GF-D8 (cell line): ENCODE results near the gene SDC4.

ENCODE experiments used
- DNase-seq: peaks from one replicate; lab custom pipeline; 2025; lab: John Stamatoyannopoulos, UW

SDC4 gene

DNA sequence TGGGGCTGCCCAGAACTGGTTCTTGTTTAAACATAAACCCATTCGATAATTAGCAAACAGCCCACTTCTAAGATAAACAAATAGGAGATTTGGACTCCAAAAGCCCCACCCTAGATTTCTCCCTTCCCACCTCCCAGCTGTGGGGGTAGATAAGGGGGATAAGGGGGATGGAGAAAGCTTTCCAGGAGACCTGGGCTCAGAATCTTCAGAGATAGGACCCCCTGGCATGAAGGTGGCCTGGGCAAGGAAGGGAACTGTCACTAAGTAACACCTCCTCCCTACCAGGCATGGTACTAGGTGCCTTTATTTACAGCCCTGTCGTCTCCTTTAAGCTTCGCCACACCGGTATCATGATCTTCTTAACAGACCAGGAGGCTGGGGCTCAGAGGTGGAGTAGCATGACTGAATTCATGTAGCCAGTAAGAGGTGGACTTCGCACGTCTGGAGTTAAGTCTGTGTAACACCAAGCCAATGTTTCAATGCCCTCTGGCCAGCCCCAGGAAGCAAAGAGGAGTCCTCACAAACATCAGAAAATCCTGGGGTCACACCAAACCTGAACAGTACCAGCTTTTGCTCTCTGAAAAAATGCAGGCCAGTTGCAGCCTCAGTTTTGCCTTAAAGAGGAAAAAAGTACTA is 4.6 kb downstream of the SDC4 start:
- no peak for DNase-seq

DNA sequence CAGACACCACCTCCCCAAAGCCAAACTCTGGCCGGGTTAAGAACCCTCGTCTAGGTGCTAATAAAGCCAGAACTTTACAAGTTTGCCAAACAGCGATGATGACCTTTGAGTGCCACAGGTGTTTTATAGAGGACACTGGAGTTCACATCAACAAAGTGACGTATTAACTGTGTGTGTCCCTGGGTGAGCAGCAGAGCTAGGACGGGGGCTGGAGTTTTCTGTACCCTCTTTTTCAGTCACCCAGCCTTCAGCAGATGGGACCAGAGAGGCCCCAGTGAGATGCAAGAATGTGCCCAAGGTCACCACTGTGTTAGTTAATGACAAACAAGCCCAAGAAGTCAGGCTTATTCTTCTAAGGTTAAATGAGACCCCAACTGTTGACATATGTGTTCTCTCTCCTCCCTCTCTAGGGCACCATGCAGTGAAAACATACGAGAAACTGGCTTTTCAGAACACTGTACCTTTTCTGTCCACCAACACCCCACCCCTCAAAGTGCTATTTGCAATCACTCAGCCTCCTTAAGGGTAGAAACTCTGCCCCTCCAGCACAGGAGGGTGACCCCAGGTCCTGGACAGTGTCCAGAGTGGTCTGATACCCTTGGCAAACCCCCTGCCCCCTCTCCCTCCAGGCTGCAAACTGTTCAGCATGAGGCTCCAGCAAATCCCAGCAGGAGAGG is 5.2 kb downstream of the SDC4 start:
- DNase-seq = no peak

DNA sequence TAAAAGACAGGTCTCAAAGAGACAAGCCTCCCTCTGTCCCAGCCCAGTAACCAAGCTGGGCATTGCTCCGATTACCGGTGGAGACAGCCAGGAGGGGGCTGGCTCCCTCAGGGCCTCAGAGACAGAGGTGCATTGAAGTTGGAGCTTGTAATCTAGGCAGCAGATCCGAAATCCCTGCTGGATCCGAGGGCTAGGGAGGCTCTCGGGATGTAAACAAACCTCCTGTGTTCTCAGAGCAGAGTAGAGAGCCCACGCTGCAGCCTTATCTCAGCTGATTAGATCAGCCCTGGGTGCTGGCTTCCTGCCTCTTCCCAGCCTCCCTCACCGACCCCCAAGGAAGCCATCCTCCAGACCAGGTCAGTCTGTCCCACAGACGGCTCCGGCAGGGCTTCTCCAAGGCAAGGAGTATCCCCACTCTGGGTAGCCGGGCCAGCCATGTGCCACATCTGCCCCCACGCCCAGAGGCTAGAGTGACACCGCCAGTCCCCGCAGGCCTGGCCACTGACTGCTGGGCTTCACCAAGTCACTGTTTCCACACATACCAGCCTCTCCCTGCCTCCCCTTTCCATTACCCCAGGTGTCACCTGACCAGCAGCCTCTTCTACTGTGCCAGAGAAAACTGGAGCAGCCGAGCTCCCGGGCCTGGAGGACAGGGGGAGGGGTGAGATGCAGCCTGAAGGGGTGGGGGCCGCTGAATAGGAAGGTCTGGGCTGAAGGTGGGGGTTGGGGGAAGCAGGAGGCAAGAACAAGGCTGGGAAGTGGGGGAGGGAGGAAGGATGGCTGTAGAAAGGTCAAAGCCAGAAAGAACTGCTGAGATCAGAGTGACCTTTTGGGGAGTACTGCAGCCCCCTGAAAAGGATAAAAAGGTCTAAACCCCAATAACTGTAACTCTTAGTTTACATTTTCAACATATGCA is 6.0 kb downstream of the SDC4 start:
- no peak for DNase-seq

DNA sequence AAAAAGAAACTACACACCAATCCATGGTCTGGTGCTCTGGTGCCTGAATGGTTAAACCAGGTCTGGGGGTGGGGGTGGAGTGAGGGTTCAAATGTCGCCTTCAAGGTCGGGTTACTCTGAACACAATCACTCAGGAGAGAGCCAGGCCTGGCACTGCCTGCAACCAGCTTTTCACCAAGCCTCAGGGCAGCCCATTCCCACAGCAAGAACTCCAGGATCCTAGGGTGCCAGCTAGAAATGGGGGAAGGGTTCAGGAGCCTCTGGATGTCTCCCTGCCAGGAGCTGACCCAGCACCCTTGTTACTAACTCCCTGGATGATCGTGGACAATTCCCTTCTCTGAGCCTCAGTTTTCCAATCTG is 6.7 kb downstream of the SDC4 start:
- no peak for DNase-seq

DNA sequence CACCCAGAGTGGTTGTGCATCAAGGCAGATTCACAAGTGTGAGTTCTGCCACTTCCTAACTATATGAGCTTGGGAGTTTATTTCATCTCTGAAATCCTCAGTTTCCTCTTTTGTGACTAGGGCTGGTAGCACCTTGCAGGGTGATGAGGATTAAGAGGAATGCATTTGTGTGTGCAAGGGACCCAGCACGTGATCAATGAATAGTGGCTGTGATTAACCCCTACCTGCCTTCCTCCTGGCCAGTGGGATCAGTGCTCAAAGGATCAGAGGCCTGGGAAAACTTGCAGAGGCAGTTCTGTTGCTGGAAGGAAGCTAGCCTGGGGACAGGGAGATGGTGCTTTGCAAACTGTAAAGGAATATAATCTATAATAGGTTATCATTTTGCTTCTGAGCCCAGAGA is 7.3 kb downstream of the SDC4 start:
- no peak for DNase-seq

DNA sequence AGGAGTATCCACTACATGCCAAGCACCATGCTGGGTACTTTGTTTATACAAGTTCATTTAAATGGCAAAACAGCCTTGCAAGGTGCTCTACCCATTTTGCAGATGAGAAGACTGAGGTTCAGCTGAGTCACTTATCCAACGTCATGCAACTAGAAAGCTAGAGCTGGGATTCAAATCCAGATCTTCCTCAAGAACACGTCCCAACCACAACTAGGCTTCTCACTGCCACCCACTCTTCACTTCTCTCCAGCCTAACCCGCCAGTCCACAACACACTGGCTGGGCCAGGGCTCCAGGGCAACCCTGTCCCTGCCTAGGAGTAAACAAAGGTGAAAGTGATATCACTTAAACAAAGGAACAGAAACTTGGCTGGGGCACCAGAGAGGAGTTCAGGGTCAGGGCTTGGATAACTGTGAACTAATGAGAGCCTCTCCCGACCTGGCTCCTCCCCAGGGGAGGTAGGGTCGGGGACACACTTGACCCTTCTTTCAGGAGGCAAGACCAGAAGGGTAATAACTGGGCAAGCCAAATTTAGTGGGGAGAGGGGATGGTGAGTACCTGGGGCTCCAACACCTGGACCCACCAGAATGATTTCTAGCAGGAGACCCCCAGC is 7.9 kb downstream of the SDC4 start:
- DNase-seq = no peak

DNA sequence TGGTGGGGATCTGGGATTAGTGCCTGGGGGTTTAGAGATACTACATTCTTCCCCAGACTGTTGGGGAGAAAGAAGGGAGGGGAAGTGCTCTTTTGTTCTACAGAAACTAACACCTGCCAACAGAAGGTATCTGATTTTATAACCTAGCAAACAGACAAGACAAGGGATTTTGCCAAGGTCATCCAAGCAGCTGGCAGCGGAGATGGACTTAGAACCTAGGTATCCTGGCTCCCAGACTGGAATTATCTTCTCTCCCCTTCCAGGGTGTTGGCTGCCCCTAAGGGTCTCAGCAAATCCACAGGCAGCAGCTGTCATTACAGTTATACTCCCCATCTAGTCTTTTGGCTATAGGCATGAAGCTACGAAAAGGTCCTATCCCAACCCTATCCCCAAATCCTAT is 8.4 kb downstream of the SDC4 start:
- DNase-seq = no peak

DNA sequence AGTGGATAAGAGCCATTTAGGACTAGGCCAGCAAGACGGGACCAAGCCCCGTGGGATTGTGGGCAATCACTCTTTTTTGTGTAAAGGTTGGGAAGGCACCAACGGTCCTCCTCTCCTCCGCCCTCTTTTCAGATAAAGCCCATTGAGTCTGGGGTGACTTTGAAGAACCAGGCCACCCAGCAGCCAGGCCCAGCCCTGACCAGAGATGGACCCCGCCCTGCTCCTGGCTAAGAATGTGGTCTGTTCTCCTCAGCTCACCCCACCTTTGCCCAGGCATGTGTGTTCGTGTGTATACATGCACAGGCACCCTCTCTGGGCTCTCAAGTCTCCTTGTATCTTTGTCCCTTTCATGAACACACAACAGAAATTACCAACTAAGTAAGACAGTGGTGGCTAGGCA is 9.1 kb downstream of the SDC4 start:
- no peak for DNase-seq

DNA sequence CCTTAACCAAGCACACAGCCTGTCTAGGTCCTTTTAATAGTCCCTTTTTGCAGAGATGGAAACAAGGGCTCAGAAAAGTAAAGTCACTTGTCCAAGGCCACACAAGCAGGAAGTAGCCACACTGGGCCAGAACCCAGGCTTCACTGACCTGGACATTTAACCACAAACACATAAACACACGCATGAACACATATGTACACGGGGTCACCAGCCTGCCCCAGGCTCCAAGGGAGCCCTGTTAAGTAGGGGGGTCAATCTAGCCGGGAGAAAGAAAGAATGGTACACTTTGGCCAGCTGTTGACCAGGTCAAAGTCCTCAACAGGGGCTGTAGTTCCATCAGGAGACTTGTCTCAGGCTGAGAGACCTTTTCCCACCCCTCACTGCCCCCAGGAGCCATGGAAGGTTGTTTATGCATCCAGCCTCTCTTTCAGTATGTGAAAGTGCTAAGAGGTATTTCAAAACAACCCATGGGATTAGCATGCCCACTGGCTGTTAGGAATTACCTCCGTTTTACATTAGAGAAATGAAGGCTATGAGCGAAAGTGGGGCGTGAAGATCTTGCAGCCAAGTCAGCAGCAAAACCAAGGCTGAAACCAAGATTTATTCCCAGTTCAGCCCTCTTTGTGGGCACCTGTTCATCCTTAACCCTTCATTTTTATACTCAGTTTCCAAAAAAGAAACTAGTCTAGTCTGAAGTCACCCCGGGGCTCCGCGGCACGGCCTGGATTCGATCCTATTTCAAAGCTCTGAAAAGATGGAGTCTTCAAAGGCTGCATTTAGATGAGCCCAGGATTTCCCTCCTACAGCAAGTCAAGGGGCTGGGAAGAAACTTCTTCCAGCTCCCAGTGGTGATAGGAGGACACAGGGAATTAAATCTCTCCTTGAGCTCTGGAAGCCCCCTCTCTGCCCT is 9.8 kb downstream of the SDC4 start:
- DNase-seq = no peak

DNA sequence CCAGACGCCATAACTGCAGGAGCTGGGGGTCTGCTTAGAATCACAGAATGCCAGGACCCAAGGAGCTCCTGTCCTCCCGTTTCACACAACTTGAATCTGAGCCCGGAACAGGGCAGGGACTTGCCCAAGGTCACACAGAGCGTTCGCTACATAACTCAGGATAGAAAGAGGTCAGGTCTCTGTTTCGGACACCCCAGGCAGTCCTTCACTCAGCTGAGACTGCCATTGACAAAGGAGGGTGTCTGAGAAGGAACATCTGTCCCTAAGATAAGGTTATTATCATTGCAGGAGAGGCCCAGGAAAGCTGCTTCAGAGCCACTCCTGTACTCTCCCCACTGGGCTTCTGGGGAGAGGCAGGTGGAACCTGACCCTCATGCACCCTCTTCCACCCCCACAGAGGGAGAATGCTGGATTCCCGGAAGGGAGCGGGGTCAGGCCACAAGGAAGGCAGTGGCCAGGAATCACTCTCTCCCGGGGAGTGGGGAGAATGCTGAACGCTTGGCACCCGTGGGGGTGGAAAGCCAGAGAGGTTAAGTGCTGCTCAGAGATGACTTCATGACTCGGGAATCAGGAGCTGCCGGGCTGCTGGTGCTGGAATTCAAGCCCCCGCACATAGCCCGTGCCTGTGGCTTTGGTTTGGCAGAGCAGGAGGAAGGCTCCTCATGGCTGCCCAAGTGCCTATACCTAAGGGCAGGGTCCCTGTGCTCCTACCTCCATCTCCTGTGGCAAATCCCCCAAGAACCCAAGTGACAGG is 10.7 kb downstream of the SDC4 start:
- DNase-seq = no peak

DNA sequence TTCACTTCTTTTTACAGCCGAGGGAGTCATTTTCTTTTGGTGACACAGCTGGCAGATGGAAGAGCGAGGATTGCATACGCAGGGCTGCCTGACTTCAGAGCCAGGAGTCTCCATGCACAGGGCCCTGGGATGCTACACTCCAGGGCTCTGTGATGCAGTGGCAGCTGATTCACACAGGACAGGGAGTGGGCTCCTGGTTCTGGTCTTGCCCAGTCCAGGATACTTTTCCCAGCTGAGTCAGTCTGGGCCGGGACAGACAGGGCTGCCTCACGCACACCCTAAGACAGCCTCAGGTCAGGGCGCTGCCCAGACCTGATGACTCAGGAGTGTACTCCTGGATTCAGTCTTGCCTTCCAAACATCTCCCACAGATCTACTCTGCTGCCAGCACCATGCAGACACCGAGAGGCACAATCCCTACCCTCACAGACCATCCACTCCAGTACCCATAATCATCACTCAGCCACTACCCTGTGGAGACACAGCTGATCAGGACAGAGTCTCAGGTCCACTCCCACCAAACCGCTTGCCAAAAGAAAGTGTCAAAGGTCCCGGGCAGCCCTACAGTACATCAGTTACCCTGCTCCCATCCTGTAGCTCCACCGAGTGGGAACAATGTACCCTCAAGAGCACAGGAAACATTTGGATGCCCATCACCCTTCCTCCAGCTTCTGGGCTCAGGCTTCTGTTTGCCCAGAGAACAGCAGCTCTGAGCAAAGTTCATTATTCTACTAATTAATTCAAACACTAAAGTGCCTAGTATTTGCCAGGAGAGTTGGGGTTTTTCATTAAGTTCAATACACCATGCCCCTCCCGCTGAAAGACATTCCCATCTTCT is 11.5 kb downstream of the SDC4 start:
- no peak for DNase-seq

DNA sequence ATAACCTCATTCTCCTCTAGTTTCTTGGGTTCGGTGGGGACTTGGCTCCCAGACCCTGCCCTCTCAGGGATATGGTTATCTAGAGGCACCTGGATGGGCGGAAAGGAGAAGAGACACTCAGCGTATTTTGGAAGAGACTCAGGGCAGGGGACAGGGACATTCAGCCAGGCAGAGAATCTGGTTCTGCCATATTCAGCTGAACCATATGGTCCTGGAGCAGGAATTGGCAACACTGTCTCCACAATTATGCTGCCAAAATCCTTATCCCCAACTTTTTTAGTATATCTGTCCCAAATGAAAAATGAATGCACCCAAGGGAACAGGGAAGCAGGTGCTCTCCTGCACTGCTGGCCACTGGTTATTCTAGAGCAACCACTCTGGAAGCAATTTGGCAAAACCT is 17.7 kb downstream of the SDC4 start:
- DNase-seq = no peak

DNA sequence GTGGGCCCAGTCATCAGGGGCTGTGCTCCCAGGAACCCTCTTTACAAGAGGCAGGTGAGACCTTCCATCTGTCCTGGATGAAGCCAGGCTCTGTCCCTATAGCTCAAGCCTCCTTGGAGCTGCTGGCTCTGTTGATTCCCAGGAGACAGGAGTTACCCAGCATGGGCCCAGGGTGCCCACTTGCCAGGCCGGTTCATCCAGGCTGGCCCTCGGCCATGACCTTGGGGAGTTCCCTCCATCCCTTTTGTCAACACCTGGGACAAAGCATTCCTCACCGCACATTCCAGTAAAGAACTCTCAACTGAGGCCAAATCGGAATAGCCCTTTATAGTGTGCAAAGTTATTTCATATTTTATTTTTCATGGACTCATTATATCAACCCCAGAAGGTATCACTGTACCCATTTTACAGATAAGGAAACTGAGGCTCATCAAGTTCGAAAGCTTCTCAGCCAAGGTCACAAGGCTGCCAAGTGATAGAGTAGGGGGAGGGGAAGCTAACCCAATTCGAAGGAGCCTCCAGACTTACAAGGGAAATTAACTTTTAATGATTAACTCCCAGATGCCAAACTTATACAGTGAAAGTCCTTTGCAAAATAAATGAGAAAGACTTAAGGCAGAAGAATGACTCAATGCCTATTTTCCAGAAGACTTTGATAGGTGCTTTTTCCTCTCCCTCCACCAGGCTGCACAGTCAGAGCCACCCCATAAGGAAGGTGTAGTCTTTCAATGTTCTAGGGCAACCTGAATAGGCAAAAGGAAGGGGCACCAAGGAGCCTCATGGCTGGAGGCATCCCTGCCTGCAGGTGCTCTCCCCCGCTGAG is 18.5 kb downstream of the SDC4 start:
- DNase-seq = no peak

DNA sequence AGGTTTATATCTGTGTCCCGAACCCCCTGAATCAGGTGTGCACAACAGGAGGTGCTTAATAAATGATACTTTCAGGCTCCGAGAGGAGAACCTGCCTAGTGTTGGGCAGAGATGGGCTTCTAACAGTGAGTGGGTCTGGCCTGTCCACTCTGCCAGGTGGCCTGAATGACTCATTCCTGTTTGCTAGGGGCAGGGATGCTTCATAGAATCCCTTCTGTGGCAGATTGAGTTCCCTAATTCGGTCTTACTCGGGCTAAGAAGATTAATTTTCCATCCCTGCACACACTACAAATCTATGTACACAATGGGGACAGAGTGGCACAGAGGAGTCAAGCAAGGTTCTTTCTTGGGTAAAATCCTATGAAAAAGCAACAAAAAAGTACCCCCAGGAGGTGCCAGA is 19.8 kb downstream of the SDC4 start:
- no peak for DNase-seq

DNA sequence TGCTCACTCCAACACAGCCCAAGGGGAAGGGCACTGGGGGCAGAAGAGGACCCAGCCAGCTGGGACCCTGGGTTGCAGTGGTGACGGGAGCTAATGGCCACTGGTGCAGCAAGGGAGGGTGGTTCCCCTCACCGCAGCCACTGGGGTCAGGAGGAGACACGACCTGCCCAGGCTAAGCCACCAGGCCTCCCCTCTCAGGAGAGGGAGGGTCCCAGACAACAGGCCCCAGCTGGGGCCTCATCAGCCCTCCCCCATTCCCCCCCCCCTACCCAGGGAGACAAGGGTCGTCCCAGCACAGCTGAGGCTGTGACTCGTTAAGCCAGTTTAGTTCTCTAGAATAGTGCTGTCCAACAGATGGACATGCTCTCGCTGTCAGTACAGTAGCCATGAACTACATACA is 22.9 kb downstream of the SDC4 start:
- no peak for DNase-seq

DNA sequence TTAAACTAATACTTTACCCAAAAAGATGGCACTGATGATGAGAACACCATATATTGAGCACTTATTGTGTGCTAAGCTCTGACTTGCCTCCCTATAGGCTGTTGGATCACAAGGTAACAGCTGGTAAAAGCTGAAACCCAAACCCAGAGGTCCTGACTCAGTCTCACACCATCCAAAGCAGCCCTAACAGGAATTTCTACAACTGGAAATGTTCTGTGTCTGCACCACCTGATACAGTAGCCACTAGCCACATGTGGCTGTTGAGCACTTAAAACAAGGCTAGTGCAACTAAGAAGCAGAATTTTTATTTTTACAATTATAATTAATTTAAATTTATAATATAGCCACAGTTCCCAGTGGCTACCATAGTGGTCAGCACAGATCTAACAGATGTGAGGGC is 24.5 kb downstream of the SDC4 start:
- DNase-seq = no peak

DNA sequence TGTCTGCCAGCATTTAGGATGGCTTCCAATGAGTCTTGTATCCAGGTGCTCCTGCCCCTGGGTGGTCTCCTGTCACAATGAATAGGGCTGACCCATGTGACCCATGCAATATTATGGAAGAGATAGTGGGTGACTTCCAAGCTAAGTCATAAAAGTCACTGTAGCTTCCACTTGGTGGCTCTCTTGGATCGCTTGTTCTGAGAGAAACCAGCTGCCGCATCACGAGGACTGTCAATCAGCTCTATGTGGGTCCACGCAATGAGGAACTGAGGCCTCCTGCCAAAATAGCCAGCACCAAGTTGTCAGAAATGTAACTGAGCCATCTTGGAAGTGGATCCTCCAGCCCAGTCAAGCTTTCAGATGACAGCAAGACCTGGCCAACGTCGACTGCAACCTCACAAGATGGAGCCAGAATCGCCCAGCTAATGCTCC is 25.3 kb downstream of the SDC4 start:
- peak; percentile 57 for DNase-seq

DNA sequence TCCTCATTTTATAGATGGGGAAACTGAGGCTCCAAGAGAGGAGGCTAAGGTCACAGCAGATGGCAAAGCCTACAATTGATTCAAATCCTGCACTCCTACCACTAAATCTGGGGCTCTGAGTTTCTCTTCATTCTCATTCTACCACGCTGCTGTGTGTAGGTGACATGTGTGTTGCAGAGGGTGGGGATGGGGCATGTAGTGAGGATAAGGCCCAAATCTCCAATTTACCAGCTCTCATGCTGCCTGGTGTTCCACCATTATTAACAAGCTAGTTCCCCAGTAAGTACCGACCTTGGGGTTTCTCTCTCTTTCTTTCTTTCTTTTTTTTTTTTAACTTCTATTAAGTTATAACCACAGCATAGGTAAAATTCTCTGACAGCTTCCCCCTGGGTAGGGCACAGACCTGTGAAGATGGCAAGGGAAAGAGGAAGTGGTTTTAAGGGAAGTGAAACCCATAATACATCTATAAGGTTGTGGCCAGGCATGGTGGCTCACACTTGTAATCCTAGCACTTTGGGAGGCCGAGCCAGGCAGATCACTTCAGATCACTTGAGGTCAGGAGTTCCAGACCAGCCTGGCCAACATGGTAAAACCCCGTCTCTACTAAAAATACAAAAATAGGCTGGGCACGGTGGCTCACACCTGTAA is 27.2 kb downstream of the SDC4 start:
- DNase-seq = peak; percentile 61

DNA sequence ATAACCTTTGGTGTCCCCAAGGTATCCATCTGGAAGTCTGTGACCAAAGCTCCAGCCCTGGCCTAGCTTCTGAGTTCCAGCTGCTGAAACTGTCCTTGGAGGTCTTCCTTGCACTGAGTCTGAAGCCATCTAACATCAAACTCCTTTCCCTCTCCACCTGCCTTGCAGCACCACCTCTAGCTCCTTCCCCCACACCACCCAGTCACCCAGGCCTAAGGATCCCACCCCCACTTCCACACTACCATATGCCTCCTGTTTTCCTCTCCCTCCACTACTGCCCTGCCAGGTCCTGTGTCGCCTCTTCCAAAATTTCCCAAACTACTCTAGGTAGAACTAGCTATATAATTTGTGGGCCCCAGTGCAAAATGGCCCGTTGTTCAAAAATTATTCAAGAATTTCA is 29.3 kb downstream of the SDC4 start:
- no peak for DNase-seq
